22Rv1 (cell line): ENCODE data around the gene AP1M1.

Experiments
- ZFX ChIP-seq: fragments of 450-650 bp; IDR thresholded peaks from 2 replicates; pipeline ENCODE4 v1.6.1; 2017; ENCODE audit warnings: antibody characterized with exemption, borderline replicate concordance
- TF ChIP-seq, protein P1 (sequence below): fragments of 450-650 bp; IDR thresholded peaks from 2 replicates; pipeline ENCODE4 v1.5.1; 2017; ENCODE audit warnings: mild to moderate bottlenecking

DNA sequence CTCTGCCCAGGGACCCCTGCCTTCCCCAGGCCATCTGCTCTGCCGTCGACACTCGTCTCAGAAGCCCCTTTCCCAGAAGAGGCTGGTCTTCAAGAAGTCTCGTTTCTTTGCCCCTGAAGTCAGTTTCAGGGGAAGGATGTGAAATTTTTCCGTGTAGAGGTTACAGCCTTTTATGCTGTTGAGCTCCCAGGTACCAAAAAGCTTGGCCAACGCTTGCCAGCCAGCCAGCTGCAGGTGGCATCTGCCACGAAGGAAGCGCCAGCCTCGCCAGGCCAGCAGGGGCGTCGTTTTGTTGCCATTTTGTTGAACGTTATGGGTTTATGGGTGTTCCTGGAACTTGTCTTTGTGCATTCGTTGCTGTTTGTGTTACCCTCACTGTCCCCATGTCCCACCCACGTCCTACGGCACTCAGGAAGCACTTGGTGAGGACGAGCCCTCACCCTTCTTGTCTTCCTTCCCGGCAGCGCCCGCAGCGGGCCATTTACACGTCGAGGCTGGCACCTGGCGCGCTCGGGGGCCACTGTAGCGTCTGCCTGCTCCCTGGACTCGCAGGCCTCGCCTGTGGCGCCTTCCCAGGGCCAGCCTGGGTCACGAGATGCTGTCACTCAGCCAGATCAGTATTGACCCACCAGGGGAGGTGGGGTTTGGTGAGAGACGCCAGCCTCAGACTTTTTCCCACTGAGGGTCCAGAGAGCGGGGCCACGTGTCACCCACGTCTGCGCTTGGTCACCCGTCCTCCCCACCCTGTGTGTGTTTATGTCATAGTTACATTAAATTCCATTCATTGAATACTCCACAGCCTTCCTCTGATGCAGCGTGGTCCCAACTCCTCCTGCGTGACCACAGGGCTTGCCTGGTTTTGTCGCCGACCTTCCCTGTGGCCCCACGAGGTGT lies 37.1 kb downstream of the AP1M1 start:
- TF ChIP-seq, protein P1, sequence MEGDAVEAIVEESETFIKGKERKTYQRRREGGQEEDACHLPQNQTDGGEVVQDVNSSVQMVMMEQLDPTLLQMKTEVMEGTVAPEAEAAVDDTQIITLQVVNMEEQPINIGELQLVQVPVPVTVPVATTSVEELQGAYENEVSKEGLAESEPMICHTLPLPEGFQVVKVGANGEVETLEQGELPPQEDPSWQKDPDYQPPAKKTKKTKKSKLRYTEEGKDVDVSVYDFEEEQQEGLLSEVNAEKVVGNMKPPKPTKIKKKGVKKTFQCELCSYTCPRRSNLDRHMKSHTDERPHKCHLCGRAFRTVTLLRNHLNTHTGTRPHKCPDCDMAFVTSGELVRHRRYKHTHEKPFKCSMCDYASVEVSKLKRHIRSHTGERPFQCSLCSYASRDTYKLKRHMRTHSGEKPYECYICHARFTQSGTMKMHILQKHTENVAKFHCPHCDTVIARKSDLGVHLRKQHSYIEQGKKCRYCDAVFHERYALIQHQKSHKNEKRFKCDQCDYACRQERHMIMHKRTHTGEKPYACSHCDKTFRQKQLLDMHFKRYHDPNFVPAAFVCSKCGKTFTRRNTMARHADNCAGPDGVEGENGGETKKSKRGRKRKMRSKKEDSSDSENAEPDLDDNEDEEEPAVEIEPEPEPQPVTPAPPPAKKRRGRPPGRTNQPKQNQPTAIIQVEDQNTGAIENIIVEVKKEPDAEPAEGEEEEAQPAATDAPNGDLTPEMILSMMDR = no peak
- no peak for TF ChIP-seq ZFX
